Measurements from ENCODE around the gene MAN2A1. TPM values are rescaled to one million over a fixed set of nuclear protein-coding genes. Genes with fewer than 3 reads are reported as not detected.

MAN2A1 gene
- total RNA-seq, 1 experiment from 2014 or later: 51.0 TPM

DNA sequence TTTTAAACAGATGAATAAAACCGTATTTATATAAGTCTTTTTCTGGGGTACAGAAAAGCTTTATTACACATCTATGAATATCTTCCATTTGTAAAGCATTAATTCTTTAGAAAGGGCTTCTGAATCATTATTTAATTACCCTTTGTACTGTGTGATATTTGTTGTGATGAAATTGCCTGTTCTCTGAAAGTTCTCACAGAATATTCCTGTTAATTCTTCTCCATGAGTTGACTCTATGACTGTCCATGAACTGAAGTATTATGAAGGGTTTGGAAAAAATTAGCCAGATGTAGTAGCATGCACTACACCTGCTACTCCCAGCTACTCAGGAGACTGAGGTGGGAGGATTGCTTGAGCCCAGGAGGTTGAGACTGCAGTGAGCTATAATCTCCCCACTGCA lies 127.0 kb downstream of the MAN2A1 start:
- POLR2A ChIA-PET: no interaction called here
- TF ChIP-seq SIN3A (IDR thresholded peaks at IDR 0.05; ENCODE audit: borderline replicate concordance, insufficient read depth, low read depth, low read length): no peak
- TF ChIP-seq, protein P1, sequence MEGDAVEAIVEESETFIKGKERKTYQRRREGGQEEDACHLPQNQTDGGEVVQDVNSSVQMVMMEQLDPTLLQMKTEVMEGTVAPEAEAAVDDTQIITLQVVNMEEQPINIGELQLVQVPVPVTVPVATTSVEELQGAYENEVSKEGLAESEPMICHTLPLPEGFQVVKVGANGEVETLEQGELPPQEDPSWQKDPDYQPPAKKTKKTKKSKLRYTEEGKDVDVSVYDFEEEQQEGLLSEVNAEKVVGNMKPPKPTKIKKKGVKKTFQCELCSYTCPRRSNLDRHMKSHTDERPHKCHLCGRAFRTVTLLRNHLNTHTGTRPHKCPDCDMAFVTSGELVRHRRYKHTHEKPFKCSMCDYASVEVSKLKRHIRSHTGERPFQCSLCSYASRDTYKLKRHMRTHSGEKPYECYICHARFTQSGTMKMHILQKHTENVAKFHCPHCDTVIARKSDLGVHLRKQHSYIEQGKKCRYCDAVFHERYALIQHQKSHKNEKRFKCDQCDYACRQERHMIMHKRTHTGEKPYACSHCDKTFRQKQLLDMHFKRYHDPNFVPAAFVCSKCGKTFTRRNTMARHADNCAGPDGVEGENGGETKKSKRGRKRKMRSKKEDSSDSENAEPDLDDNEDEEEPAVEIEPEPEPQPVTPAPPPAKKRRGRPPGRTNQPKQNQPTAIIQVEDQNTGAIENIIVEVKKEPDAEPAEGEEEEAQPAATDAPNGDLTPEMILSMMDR (IDR thresholded peaks at IDR 0.05): no peak
- no peak for TF ChIP-seq POLR2AphosphoS5 (IDR thresholded peaks at IDR 0.05; ENCODE audit: low read depth, low read length)
- TF ChIP-seq, protein P2, sequence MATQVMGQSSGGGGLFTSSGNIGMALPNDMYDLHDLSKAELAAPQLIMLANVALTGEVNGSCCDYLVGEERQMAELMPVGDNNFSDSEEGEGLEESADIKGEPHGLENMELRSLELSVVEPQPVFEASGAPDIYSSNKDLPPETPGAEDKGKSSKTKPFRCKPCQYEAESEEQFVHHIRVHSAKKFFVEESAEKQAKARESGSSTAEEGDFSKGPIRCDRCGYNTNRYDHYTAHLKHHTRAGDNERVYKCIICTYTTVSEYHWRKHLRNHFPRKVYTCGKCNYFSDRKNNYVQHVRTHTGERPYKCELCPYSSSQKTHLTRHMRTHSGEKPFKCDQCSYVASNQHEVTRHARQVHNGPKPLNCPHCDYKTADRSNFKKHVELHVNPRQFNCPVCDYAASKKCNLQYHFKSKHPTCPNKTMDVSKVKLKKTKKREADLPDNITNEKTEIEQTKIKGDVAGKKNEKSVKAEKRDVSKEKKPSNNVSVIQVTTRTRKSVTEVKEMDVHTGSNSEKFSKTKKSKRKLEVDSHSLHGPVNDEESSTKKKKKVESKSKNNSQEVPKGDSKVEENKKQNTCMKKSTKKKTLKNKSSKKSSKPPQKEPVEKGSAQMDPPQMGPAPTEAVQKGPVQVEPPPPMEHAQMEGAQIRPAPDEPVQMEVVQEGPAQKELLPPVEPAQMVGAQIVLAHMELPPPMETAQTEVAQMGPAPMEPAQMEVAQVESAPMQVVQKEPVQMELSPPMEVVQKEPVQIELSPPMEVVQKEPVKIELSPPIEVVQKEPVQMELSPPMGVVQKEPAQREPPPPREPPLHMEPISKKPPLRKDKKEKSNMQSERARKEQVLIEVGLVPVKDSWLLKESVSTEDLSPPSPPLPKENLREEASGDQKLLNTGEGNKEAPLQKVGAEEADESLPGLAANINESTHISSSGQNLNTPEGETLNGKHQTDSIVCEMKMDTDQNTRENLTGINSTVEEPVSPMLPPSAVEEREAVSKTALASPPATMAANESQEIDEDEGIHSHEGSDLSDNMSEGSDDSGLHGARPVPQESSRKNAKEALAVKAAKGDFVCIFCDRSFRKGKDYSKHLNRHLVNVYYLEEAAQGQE (IDR thresholded peaks at IDR 0.05; ENCODE audit: insufficient read depth in 1 of 2, low read depth in 2 of 2, low read length in 1 of 2): no peak
- TF ChIP-seq TCF7L2 (IDR thresholded peaks at IDR 0.05; ENCODE audit: low read depth, low read length): no peak
- Histone ChIP-seq H3K36me3 (ENCODE audit: control insufficient read depth, insufficient read depth, low read length) (no peaks in the 10 kb centered on the region), H3K9me3 (ENCODE audit: control insufficient read depth, insufficient read depth, low read depth, low read length) (no peaks in the 10 kb centered on the region), H3K27me3 (ENCODE audit: control insufficient read depth, insufficient read depth, low read length) (no peaks in the 10 kb centered on the region), H3K27ac (ENCODE audit: low read length) (no peak overlapping the region), H3K4me3 (ENCODE audit: low read depth in 2 of 2, low read length in 2 of 2) (no peak overlapping the region), H3K4me1 (ENCODE audit: control insufficient read depth, insufficient read depth, low read length) (no peaks in the 10 kb centered on the region)
- in situ Hi-C loops (cut with HindIII; ENCODE audit: low pct_unique_long_range_greater_than_20kb, low sequenced_read_pairs) (no loop called here), intact Hi-C loops (cut with micrococcal nuclease; ENCODE audit: unreplicated experiment) (no loop called here)
- ATAC-seq (no peak), DNase-seq (ENCODE audit: low read depth, low spot score) (no peak)
- CTCF ChIA-PET: no interaction called here
- BruUV-seq (replicated peaks): no TSS peak

DNA sequence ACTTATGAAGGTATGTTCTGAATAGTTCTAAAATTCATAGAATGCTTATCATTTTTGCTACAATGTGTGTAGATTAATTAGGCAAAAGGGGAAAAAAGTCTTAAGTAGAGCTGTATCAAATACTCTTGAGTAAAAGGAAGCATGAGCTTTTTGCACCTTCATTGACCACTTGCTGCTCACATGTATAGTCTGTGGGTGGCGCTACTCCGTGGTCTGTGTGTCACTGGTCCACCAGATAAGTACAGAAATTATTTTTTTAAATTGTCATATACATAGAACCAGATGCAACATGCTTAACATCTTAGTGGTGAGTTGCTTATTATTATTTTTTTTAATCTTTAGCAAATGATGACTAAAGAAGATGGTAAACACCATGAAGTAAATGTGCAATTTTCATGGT lies 130.2 kb downstream of the MAN2A1 start:
- no peaks in the 10 kb centered on the region for H3K9me3 ChIP-seq (ENCODE audit: control insufficient read depth, insufficient read depth, low read depth, low read length)
- ChIA-PET CTCF (no interaction called here), POLR2A (no interaction called here)
- no peaks in the 10 kb centered on the region; the same call in 1 of the 2 replicates for H3K36me3 ChIP-seq (ENCODE audit: control insufficient read depth, insufficient read depth, low read length)
- no TSS peak for BruUV-seq (replicated peaks)
- no peak for ATAC-seq
- intact Hi-C loops (cut with micrococcal nuclease; ENCODE audit: unreplicated experiment): no loop called here
- no peak overlapping the region for H3K4me3 ChIP-seq (ENCODE audit: low read depth in 2 of 2, low read length in 2 of 2)
- TF ChIP-seq, protein P2 (IDR thresholded peaks at IDR 0.05; ENCODE audit: insufficient read depth in 1 of 2, low read depth in 2 of 2, low read length in 1 of 2): no peak
- TF ChIP-seq TCF7L2 (IDR thresholded peaks at IDR 0.05; ENCODE audit: low read depth, low read length) (no peak), SIN3A (IDR thresholded peaks at IDR 0.05; ENCODE audit: borderline replicate concordance, insufficient read depth, low read depth, low read length) (no peak)
- TF ChIP-seq, protein P1 (IDR thresholded peaks at IDR 0.05): no peak
- H3K4me1 ChIP-seq (ENCODE audit: control insufficient read depth, insufficient read depth, low read length): no peaks in the 10 kb centered on the region
- H3K27ac ChIP-seq (ENCODE audit: low read length): no peak overlapping the region
- no peak for DNase-seq (ENCODE audit: low read depth, low spot score)
- in situ Hi-C loops (cut with HindIII; ENCODE audit: low pct_unique_long_range_greater_than_20kb, low sequenced_read_pairs): no loop called here
- no peaks in the 10 kb centered on the region for H3K27me3 ChIP-seq (ENCODE audit: control insufficient read depth, insufficient read depth, low read length)

Data from Panc1 (cell line).